ENCODE results near the gene CHST12.

DNA sequence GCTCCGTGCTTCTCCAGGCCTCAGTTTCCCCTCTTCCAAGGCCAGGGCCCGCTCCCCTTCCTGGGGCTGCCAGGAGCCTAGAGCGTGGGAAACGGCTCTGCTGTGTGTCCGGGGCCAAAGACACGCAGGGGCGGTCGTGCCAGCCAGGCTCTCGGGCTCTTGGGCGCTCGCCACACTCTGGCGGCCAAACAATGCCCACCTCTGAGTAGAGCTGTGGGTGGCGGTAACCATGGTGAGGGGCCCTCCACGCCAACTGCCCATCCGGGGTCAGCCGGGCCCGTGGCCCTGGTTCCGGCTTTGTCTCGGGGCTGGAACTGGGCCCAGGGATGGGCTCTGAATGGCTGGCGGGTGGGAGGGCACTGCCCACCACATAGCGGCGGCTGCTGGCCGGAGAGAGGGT lies 56.8 kb downstream of the CHST12 start:
- TF ChIP-seq, protein P1, sequence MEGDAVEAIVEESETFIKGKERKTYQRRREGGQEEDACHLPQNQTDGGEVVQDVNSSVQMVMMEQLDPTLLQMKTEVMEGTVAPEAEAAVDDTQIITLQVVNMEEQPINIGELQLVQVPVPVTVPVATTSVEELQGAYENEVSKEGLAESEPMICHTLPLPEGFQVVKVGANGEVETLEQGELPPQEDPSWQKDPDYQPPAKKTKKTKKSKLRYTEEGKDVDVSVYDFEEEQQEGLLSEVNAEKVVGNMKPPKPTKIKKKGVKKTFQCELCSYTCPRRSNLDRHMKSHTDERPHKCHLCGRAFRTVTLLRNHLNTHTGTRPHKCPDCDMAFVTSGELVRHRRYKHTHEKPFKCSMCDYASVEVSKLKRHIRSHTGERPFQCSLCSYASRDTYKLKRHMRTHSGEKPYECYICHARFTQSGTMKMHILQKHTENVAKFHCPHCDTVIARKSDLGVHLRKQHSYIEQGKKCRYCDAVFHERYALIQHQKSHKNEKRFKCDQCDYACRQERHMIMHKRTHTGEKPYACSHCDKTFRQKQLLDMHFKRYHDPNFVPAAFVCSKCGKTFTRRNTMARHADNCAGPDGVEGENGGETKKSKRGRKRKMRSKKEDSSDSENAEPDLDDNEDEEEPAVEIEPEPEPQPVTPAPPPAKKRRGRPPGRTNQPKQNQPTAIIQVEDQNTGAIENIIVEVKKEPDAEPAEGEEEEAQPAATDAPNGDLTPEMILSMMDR (IDR thresholded peaks at IDR 0.05), result no peak
- no peak for TF ChIP-seq POLR2A (IDR thresholded peaks at IDR 0.05)
